Esophagus squamous epithelium (tissue), 5 donors: Measurements from ENCODE around the gene XPNPEP3. TPM values are rescaled to one million over a fixed set of nuclear protein-coding genes. Genes with fewer than 3 reads are reported as not detected.

Experiments used
- DNase-seq: peaks from one replicate; lab custom pipeline; 2025; lab: John Stamatoyannopoulos, UW
- H3K27ac ChIP-seq, 4 donors: fragments of 200-600 bp; sonication (generic); one replicate each; pipeline ENCODE4 v1.5.1; 2016 to 2019; ENCODE audit warnings: mild to moderate bottlenecking in 1 of 4
- H3K27me3 ChIP-seq, 4 donors: fragments of 200-600 bp; sonication (generic); 1 replicate in 3 of 4; 2 replicates in 1 of 4; pipeline versions ENCODE4 v1.5.1 to v1.6.0; 2017 to 2021; ENCODE audit warnings: antibody characterized with exemption in 1 of 4
- H3K36me3 ChIP-seq, 3 donors: fragments of 200-600 bp; sonication (generic); one replicate each; pipeline ENCODE4 v1.5.1; 2016 to 2019
- H3K4me1 ChIP-seq, 3 donors: fragments of 200-600 bp; sonication (generic); one replicate each; pipeline ENCODE4 v1.5.1; 2017 to 2019
- H3K4me3 ChIP-seq, 4 donors: fragments of 200-600 bp; sonication (generic); 1 replicate in 3 of 4; 2 replicates in 1 of 4; pipeline ENCODE4 v1.5.1; 2016 to 2019; ENCODE audit warnings: mild to moderate bottlenecking in 2 of 4, moderate library complexity in 1 of 4
- H3K9me3 ChIP-seq, 3 donors: fragments of 200-600 bp; sonication (generic); one replicate each; pipeline ENCODE4 v1.5.1; 2016 to 2019
- POLR2A ChIP-seq, 4 donors: fragments of 450-650 bp; IDR thresholded peaks; one replicate each; pipeline ENCODE4 v1.6.1; 2017; ENCODE audit warnings: antibody characterized with exemption in 4 of 4, mild to moderate bottlenecking in 4 of 4, moderate library complexity in 3 of 4
- WGBS, 2 donors: methylation state at CpG; one replicate each; pipeline ENCODE4 v1.1.5; 2018; 5-methylcytosine and 5-hydroxymethylcytosine counted together
- intact Hi-C: fragments of 100-400 bp; cut with DNase I; formaldehyde crosslinking; loops from one replicate; pipeline ENCODE4 v1.15.0; 2022
- total RNA-seq, 4 donors: library from RNA; depleted of rRNA; stranded (reverse); fragments of >200 nt; gene quantifications; one replicate each; pipeline ENCODE4 v1.1.0, GENCODE V29; 2016
- TF ChIP-seq, protein P1 (sequence below), 6 experiments: fragments of 450-650 bp in 4 of 6; fragments of 200-600 bp in 2 of 6; sonication (generic) in 2 of 6; IDR thresholded peaks; one replicate each; pipeline ENCODE4 v1.5.1; 2016 to 2019; ENCODE audit warnings: antibody characterized with exemption in 6 of 6, mild to moderate bottlenecking in 4 of 6, moderate library complexity in 4 of 6
- donor health status: DM: yes; HTN: yes; CAD: no.

Gene XPNPEP3
- total RNA-seq, 4 donors from 2014 or later = 6.9 to 16.1 (median 9.0) TPM

DNA sequence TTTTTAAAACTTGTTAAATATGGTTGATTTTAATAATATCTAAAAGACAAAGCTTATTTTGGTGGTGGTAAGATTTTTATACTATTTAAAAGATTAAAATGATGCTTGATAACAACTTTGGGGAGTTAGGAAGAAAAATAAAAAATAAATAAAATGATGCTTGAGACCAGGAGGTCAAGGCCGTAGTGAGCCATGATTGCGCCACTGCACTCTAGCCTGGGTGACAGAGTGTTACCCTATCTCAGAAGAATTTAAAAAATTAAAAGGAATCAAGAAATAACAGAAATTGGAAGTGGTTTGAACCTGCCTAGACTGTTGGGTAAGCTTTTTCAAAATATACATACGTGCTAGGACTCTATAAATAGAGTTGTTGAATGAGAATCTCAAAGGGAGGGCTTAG is 17.1 kb downstream of the XPNPEP3 start:
- no peak overlapping the region for H3K27ac ChIP-seq
- no peaks in the 10 kb centered on the region for H3K27me3 ChIP-seq
- no peak overlapping the region for H3K4me3 ChIP-seq
- TF ChIP-seq, protein P1, sequence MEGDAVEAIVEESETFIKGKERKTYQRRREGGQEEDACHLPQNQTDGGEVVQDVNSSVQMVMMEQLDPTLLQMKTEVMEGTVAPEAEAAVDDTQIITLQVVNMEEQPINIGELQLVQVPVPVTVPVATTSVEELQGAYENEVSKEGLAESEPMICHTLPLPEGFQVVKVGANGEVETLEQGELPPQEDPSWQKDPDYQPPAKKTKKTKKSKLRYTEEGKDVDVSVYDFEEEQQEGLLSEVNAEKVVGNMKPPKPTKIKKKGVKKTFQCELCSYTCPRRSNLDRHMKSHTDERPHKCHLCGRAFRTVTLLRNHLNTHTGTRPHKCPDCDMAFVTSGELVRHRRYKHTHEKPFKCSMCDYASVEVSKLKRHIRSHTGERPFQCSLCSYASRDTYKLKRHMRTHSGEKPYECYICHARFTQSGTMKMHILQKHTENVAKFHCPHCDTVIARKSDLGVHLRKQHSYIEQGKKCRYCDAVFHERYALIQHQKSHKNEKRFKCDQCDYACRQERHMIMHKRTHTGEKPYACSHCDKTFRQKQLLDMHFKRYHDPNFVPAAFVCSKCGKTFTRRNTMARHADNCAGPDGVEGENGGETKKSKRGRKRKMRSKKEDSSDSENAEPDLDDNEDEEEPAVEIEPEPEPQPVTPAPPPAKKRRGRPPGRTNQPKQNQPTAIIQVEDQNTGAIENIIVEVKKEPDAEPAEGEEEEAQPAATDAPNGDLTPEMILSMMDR (IDR thresholded peaks at IDR 0.05) = no peak
- WGBS, 2 donors = 92 to 95% methylated on average over 3 of the region's 3 CpGs
- intact Hi-C loops = no loop called here
- no peaks in the 10 kb centered on the region for H3K4me1 ChIP-seq
- H3K36me3 ChIP-seq = peaks cover 0 to 79% (median 0%) of the 10 kb centered on the region in 3 donors
- H3K9me3 ChIP-seq = no peaks in the 10 kb centered on the region
- no peak for DNase-seq

GRCh38 chr22:40875111-40875510 is 18.2 kb downstream of the XPNPEP3 start:
- Histone ChIP-seq H3K4me3 (no peak overlapping the region), H3K36me3 (peaks cover 0 to 79% (median 0%) of the 10 kb centered on the region in 3 donors), H3K27me3 (no peaks in the 10 kb centered on the region), H3K27ac (no peak overlapping the region), H3K9me3 (no peaks in the 10 kb centered on the region), H3K4me1 (no peaks in the 10 kb centered on the region)
- 89 to 98% methylated on average over 3 of the region's 3 CpGs for WGBS, 2 donors
- no peak for TF ChIP-seq POLR2A (IDR thresholded peaks at IDR 0.05)
- TF ChIP-seq, protein P1 (IDR thresholded peaks at IDR 0.05) = no peak
- intact Hi-C loops = no loop called here
- no peak for DNase-seq

- no peaks in the 10 kb centered on the region for H3K27me3 ChIP-seq
- H3K36me3 ChIP-seq = peaks cover 0 to 79% (median 0%) of the 10 kb centered on the region in 3 donors
- no peak for DNase-seq
- intact Hi-C loops = no loop called here
- WGBS, 2 donors = 57 to 87% methylated on average over 1 of the region's 1 CpG
- TF ChIP-seq, protein P1 (IDR thresholded peaks at IDR 0.05) = no peak
- no peak for TF ChIP-seq POLR2A (IDR thresholded peaks at IDR 0.05)
- no peaks in the 10 kb centered on the region for H3K9me3 ChIP-seq
- no peak overlapping the region for H3K27ac ChIP-seq
- no peak overlapping the region for H3K4me3 ChIP-seq
- H3K4me1 ChIP-seq = no peaks in the 10 kb centered on the region
These were observed 20.0 kb downstream of the XPNPEP3 start for GRCh38 chr22:40876907-40877306.

GRCh38 chr22:40877488-40877887 is 20.5 kb downstream of the XPNPEP3 start:
- no peak overlapping the region for H3K27ac ChIP-seq
- no peak for DNase-seq

DNA sequence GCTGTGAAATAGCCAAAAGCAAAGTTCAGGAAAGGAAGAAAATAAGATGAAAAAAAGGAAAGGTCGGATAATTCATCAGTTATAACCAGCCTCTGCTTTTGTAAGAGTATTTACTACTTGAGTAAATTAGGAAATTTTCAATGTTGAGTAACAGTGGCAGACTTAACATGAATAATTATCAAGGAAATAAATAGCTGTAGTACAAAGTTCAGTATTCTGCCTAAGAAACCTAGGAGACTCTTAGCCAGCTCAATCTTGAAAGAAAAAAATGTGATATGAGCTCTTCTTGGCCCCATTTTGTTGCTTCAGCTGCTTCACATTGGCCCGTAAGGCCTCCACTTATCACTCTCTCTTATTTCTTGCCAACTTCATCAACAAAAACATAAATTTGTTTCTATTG is 22.0 kb downstream of the XPNPEP3 start:
- H3K9me3 ChIP-seq = no peaks in the 10 kb centered on the region
- H3K36me3 ChIP-seq = peaks cover 0 to 79% (median 0%) of the 10 kb centered on the region in 3 donors
- DNase-seq = no peak
- H3K4me1 ChIP-seq = no peaks in the 10 kb centered on the region
- no peak overlapping the region for H3K27ac ChIP-seq
- 83 to 87% methylated on average over 2 of the region's 2 CpGs for WGBS, 2 donors
- no peak for TF ChIP-seq POLR2A (IDR thresholded peaks at IDR 0.05)
- TF ChIP-seq, protein P1 (IDR thresholded peaks at IDR 0.05) = no peak
- intact Hi-C loops = no loop called here
- H3K4me3 ChIP-seq = no peak overlapping the region
- no peaks in the 10 kb centered on the region for H3K27me3 ChIP-seq

More at GRCh38 chr22:40877488-40877887, 20.5 kb downstream of the XPNPEP3 start:
- intact Hi-C loops = no loop called here
- TF ChIP-seq POLR2A (IDR thresholded peaks at IDR 0.05) = no peak
- TF ChIP-seq, protein P1 (IDR thresholded peaks at IDR 0.05) = no peak
- Histone ChIP-seq H3K4me3 (no peak overlapping the region), H3K9me3 (no peaks in the 10 kb centered on the region), H3K27me3 (no peaks in the 10 kb centered on the region), H3K4me1 (no peaks in the 10 kb centered on the region), H3K36me3 (peaks cover 0 to 79% (median 0%) of the 10 kb centered on the region in 3 donors)
- 64 to 75% methylated on average over 3 of the region's 3 CpGs for WGBS, 2 donors
